Panc1 (cell line): ENCODE data around the gene NAPG. TPM values are rescaled to one million over a fixed set of nuclear protein-coding genes. Genes with fewer than 3 reads are reported as not detected.

Experiments
- ATAC-seq: fragments of 200-7000 bp; cut with Tn5 transposase; 2 replicates; pipeline ENCODE4 v1.9.1; 2020; ENCODE audit warnings: mild to moderate bottlenecking, moderate library complexity
- BruUV-seq: library from RNA; stranded (reverse); fragments of 400-500 nt; replicated peaks from 2 replicates; lab custom pipeline; 2021; lab: Mats Ljungman, UMichigan
- CTCF ChIA-PET: fragments of 300-600 bp; sonication (Branson Sonifier 250); formaldehyde crosslinking; loops from one replicate; lab custom pipeline; 2022; ENCODE audit warnings: antibody characterized with exemption; lab: Charles Lee
- POLR2A ChIA-PET: fragments of 300-600 bp; sonication (Branson Sonifier 250); formaldehyde crosslinking; loops from one replicate; lab custom pipeline; 2022; ENCODE audit warnings: antibody characterized with exemption; lab: Charles Lee
- DNase-seq: peaks from one replicate; pipeline ENCODE4 v3.0.0-alpha.2; 2010; ENCODE audit warnings: low read depth, low spot score
- H3K27ac ChIP-seq: 2 replicates; pipeline ENCODE4 v1.5.1; 2011; ENCODE audit warnings: mild to moderate bottlenecking, low read length, inconsistent platforms
- H3K27me3 ChIP-seq: fragments of 200-500 bp; sonication (Bioruptor generic); 2 replicates; pipeline ENCODE4 v1.6.0; 2014; ENCODE audit warnings: low read length, inconsistent platforms; ENCODE audit not compliant: control insufficient read depth, insufficient read depth
- H3K36me3 ChIP-seq: fragments of 200-500 bp; sonication (Bioruptor generic); 2 replicates; pipeline ENCODE4 v1.5.1; 2014; ENCODE audit warnings: inconsistent platforms, mild to moderate bottlenecking, low read length, moderate library complexity; ENCODE audit not compliant: control insufficient read depth, insufficient read depth
- H3K4me1 ChIP-seq: 2 replicates; pipeline ENCODE4 v1.5.1; 2011; ENCODE audit warnings: inconsistent platforms, mild to moderate bottlenecking, low read length, moderate library complexity; ENCODE audit not compliant: control insufficient read depth, insufficient read depth
- H3K4me3 ChIP-seq, 2 experiments: 2 replicates each; pipeline ENCODE4 v1.5.1; 2011 to 2012; ENCODE audit warnings: low read depth in 2 of 2, low read length in 2 of 2, mild to moderate bottlenecking in 2 of 2, inconsistent platforms in 1 of 2, moderate library complexity in 1 of 2
- H3K9me3 ChIP-seq: fragments of 200-500 bp; sonication (Bioruptor generic); 2 replicates; pipeline ENCODE4 v1.5.1; 2014; ENCODE audit warnings: low read depth, mild to moderate bottlenecking, inconsistent platforms, low read length, moderate library complexity; ENCODE audit not compliant: control insufficient read depth, insufficient read depth
- CTCF ChIP-seq: fragments of 450-650 bp; IDR thresholded peaks from 2 replicates; pipeline ENCODE4 v1.5.1; 2017; ENCODE audit warnings: mild to moderate bottlenecking
- POLR2AphosphoS5 ChIP-seq: IDR thresholded peaks from 2 replicates; pipeline ENCODE4 v1.6.1; 2012; ENCODE audit warnings: mild to moderate bottlenecking, low read depth, low read length, moderate library complexity
- REST ChIP-seq, 2 experiments: IDR thresholded peaks; 2 replicates each; pipeline ENCODE4 v1.6.1; 2011 to 2012; ENCODE audit warnings: low read depth in 2 of 2, control low read depth in 1 of 2, low read length in 1 of 2, mild to moderate bottlenecking in 1 of 2, moderate library complexity in 1 of 2; ENCODE audit not compliant: insufficient read depth in 1 of 2
- SIN3A ChIP-seq: IDR thresholded peaks from 2 replicates; pipeline ENCODE4 v1.6.1; 2012; ENCODE audit warnings: low read depth, mild to moderate bottlenecking, low read length, moderate library complexity, borderline replicate concordance; ENCODE audit not compliant: insufficient read depth
- TCF7L2 ChIP-seq: IDR thresholded peaks from 2 replicates; pipeline ENCODE4 v1.6.1; 2011; ENCODE audit warnings: mild to moderate bottlenecking, low read depth, low read length, inconsistent platforms
- in situ Hi-C: cut with HindIII; loops from 2 replicates; pipeline ENCODE4 v1.10.0; 2016; ENCODE audit warnings: low sequenced_read_pairs, low pct_unique_long_range_greater_than_20kb
- intact Hi-C: fragments of 100-400 bp; cut with micrococcal nuclease; formaldehyde crosslinking; loops from one replicate; pipeline ENCODE4 v1.10.0; 2022; ENCODE audit not compliant: unreplicated experiment
- total RNA-seq: library from RNA; stranded (reverse); gene quantifications from one replicate; pipeline ENCODE4 v1.2.1, GENCODE V29; 2021; ENCODE audit not compliant: unreplicated experiment

Gene NAPG
- total RNA-seq, 1 experiment from 2014 or later, result 27.8 TPM

- CTCF ChIA-PET, result no interaction called here
- ATAC-seq (no peak), DNase-seq (no peak)
- no peak overlapping the region for H3K27ac ChIP-seq
- TF ChIP-seq REST (IDR thresholded peaks at IDR 0.05; ENCODE audit: insufficient read depth in 1 of 2, low read depth in 2 of 2, low read length in 1 of 2) (no peak), SIN3A (no peak), POLR2AphosphoS5 (no peak), TCF7L2 (no peak), CTCF (no peak)
- BruUV-seq, result no TSS peak
- in situ Hi-C loops (no loop called here), intact Hi-C loops (no loop called here)
- no peaks in the 10 kb centered on the region for H3K4me1 ChIP-seq
- POLR2A ChIA-PET, result no interaction called here
- no peaks in the 10 kb centered on the region for H3K9me3 ChIP-seq
- no peaks in the 10 kb centered on the region for H3K36me3 ChIP-seq
- no peak overlapping the region for H3K4me3 ChIP-seq
- H3K27me3 ChIP-seq, result peaks cover 11% of the 10 kb centered on the region; the same call in 1 of the 2 replicates
Observed at GRCh38 chr18:10482985-10483949, 42.6 kb upstream of the NAPG start.

- no TSS peak for BruUV-seq
Observed at GRCh38 chr18:10485475-10485874, 40.4 kb upstream of the NAPG start.

More at GRCh38 chr18:10485475-10485874, 40.4 kb upstream of the NAPG start:
- ChIA-PET CTCF (no interaction called here), POLR2A (no interaction called here)
- no peak overlapping the region for H3K4me3 ChIP-seq
- no peaks in the 10 kb centered on the region for H3K36me3 ChIP-seq
- intact Hi-C loops, result no loop called here
- no peak for TF ChIP-seq REST (IDR thresholded peaks at IDR 0.05; ENCODE audit: insufficient read depth in 1 of 2, low read depth in 2 of 2, low read length in 1 of 2)
- TF ChIP-seq CTCF, result no peak
- TF ChIP-seq TCF7L2, result no peak
- no peak for TF ChIP-seq SIN3A
- no peak for TF ChIP-seq POLR2AphosphoS5
- in situ Hi-C loops, result no loop called here
- H3K9me3 ChIP-seq, result no peaks in the 10 kb centered on the region
- H3K27ac ChIP-seq, result no peak overlapping the region
- H3K4me1 ChIP-seq, result no peaks in the 10 kb centered on the region
- ATAC-seq, result no peak
- DNase-seq, result no peak
- 0 out of 2 replicates have a peak, but pooled peaks cover 4% of the 10 kb centered on the region for H3K27me3 ChIP-seq
